Type B pancreatic cell (in vitro differentiated cells): Measurements from ENCODE around the gene FLOT1. TPM values are rescaled to one million over a fixed set of nuclear protein-coding genes. Genes with fewer than 3 reads are reported as not detected.

Experiments
- DNase-seq: peaks from one replicate; pipeline ENCODE4 v3.0.0; 2021; ENCODE audit warnings: mixed read lengths; ENCODE audit not compliant: unreplicated experiment; ENCODE audit errors: extremely low spot score
- H3K27ac Mint-ChIP-seq: 2 replicates; pipeline ENCODE4 v1.8.0; 2021; ENCODE audit warnings: mild to moderate bottlenecking, mixed read lengths
- H3K27me3 Mint-ChIP-seq: 2 replicates; pipeline ENCODE4 v1.8.0; 2021; ENCODE audit warnings: mixed read lengths
- H3K36me3 Mint-ChIP-seq: 2 replicates; pipeline ENCODE4 v1.8.0; 2021; ENCODE audit warnings: mixed read lengths
- H3K4me1 Mint-ChIP-seq: one replicate; pipeline ENCODE4 v1.8.0; 2021; ENCODE audit warnings: mixed read lengths; ENCODE audit not compliant: unreplicated experiment
- H3K4me3 Mint-ChIP-seq: 2 replicates; pipeline ENCODE4 v1.8.0; 2021; ENCODE audit warnings: mild to moderate bottlenecking, mixed read lengths
- H3K9me3 Mint-ChIP-seq: 2 replicates; pipeline ENCODE4 v1.8.0; 2021; ENCODE audit warnings: mixed read lengths
- CTCF ChIP-seq: fragments of 200-600 bp; sonication (generic); conservative IDR thresholded peaks from 2 replicates; pipeline ENCODE4 v1.5.0; 2021; ENCODE audit warnings: antibody characterized with exemption, mild to moderate bottlenecking
- total RNA-seq: library from RNA; stranded (reverse); gene quantifications from 2 replicates; pipeline ENCODE4 v1.2.1, GENCODE V29; 2021; ENCODE audit warnings: low replicate concordance

FLOT1 gene
- total RNA-seq, 1 donor from 2014 or later = 94.8 TPM

- Mint-ChIP-seq H3K9me3 (no peaks in the 10 kb centered on the region), H3K27ac (peak overlapping the region; percentile 59), H3K36me3 (peaks cover 11% of the 10 kb centered on the region), H3K4me3 (peak overlapping the region; percentile 87), H3K27me3 (no peaks in the 10 kb centered on the region), H3K4me1 (peaks cover 59% of the 10 kb centered on the region)
- no peak for TF ChIP-seq CTCF
- DNase-seq = no peak
Measured at GRCh38 chr6:30683980-30684338, 58.5 kb downstream of the FLOT1 start.

GRCh38 chr6:30683183-30683979 lies 59.1 kb downstream of the FLOT1 start:
- DNase-seq = no peak
- no peaks in the 10 kb centered on the region for H3K27me3 Mint-ChIP-seq
- no peak for TF ChIP-seq CTCF

GRCh38 chr6:30682143-30683117 lies 60.1 kb downstream of the FLOT1 start:
- H3K4me3 Mint-ChIP-seq = peak overlapping the region; percentile 87
- H3K27me3 Mint-ChIP-seq = no peaks in the 10 kb centered on the region
- no peak for TF ChIP-seq CTCF
- no peak for DNase-seq
- no peaks in the 10 kb centered on the region for H3K9me3 Mint-ChIP-seq
- H3K4me1 Mint-ChIP-seq = peaks cover 49% of the 10 kb centered on the region
- H3K36me3 Mint-ChIP-seq = peaks cover 10% of the 10 kb centered on the region
- peak overlapping the region; percentile 92 for H3K27ac Mint-ChIP-seq

More at GRCh38 chr6:30683183-30683979, 59.1 kb downstream of the FLOT1 start:
- Mint-ChIP-seq H3K4me1 (peaks cover 59% of the 10 kb centered on the region), H3K36me3 (peaks cover 12% of the 10 kb centered on the region), H3K4me3 (peak overlapping the region; percentile 87), H3K9me3 (no peaks in the 10 kb centered on the region), H3K27ac (peak overlapping the region; percentile 92)

- peaks cover 10% of the 10 kb centered on the region for H3K36me3 Mint-ChIP-seq
- peak overlapping the region; percentile 92 for H3K27ac Mint-ChIP-seq
- H3K4me3 Mint-ChIP-seq = peak overlapping the region; percentile 87
- no peaks in the 10 kb centered on the region for H3K27me3 Mint-ChIP-seq
- H3K4me1 Mint-ChIP-seq = peaks cover 49% of the 10 kb centered on the region
- DNase-seq = no peak
- no peak for TF ChIP-seq CTCF
- no peaks in the 10 kb centered on the region for H3K9me3 Mint-ChIP-seq
Measured at GRCh38 chr6:30681766-30682142, 60.7 kb downstream of the FLOT1 start.

GRCh38 chr6:30679765-30680535 lies 62.5 kb downstream of the FLOT1 start:
- Mint-ChIP-seq H3K4me3 (peak overlapping the region; percentile 54), H3K27ac (no peak overlapping the region)

More at GRCh38 chr6:30679765-30680535, 62.5 kb downstream of the FLOT1 start:
- Mint-ChIP-seq H3K36me3 (peaks cover 10% of the 10 kb centered on the region), H3K9me3 (no peaks in the 10 kb centered on the region), H3K27me3 (no peaks in the 10 kb centered on the region), H3K4me1 (peaks cover 38% of the 10 kb centered on the region)
- DNase-seq = no peak
- no peak for TF ChIP-seq CTCF
